Activated effector memory CD4-positive, alpha-beta T cell treated with anti-CD3 and anti-CD28 coated beads, Interleukin-2, amount 50 U/mL, for 16 hours (primary cell): ENCODE results near the gene FOXF2.
A peak's percentile ranks its signal among the peaks of the same experiment; 100 is the strongest.

Experiments used
- DNase-seq: peaks from one replicate; pipeline ENCODE4 v3.0.0-alpha.2; 2020

Gene FOXF2

DNA sequence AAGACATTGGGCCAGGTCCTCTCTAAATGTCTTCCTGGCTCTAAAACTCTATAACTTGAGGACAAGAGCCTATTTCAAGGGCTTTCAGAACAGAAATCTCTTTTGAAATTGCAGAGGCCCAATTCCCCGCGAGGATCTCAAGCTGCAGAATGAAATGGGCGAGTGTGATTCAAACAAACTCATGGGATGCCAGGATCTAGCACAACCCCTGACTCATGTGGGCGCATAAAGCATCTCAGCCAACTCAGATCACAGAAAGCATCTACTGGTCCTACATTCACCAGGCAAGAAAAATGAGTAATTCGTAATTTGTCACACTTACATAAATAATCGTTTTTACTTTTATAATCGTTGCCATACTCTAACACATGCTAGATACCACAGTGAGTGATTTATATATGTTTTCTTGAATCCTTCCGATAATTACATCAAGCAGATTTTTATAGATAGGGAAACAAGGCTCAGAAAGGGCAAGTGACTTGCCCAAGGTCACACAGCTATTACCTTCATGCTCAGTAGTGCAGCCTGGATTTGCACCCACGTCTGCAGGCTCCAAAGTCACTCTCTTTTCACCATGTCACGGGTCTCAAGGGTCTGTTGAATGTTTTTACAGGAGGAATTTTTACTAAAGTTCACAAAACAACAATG lies 26.2 kb downstream of the FOXF2 start:
- DNase-seq = no peak

- no peak for DNase-seq
These were observed 26.9 kb downstream of the FOXF2 start for GRCh38 chr6:1416191-1416760.

- DNase-seq = no peak
These were observed 27.4 kb downstream of the FOXF2 start for GRCh38 chr6:1416820-1417219.

DNA sequence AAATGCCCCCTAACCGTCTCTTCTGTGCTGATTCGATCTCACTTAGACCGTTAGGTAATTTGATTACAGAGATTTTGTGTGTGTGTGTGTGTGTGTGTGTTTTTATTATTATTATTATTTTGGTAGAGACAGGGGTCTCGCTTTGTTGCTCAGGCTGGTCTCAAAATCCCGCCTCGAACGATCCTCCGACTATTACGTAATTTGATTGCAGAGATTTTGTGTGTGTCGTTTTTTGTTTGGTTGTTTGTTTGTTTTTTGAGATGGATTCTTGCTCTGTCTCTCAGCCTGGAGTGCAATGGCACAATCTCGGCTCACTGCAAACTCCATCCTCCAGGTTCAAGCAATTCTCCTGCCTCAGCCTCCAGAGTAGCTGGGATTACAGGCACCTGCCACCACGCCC lies 28.3 kb downstream of the FOXF2 start:
- DNase-seq = no peak

DNA sequence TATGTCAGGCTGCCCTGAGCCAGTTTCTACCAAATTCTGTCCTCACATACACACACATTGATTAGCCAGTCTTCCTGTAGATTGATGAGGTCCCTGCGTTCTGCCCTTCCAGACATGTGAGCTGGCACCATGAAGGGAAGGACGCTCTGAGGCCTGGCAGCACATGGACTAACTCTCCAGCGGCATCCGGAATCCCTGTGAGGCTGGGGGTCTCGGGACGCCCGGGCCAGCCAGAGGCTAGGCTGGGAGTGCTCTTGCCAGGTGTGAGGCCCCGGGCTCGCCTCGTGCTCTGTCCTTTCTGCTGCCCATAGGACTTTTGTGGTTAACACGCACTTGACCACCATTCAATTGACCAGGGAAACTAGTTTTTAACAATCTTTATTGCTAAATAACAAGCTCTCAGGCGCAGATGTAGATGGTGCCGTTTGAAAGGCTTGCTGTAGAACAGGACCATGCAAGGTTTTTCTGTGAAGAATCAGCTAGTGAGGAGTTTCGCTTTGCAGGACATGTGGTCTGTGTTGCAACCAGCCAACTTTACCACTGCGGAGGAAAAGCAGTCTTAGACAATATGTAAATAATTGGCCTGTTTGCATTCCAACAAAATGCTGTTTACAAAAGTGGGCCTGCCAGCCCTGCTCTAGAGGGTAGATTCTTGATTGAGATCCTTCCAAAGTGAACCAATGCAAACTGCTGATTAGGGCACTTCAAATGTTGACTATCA lies 29.3 kb downstream of the FOXF2 start:
- DNase-seq = no peak

DNA sequence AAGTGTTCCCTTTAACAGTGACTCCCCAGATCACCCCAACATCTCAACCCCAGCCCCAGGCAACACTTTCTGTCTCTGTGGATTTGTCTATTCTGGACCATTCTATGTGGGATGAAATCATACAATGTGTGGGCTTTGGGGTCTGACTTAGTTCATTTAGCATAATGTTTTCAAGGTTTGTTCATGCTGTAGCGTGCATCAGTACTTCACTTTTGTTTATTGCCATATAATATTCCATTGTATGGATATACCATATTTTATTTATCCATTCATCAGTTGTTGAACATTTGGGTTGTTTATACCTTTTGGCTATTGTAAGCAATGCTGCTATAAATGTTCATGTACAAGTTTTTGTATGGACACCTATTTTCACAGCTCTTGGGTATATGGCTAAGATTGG lies 31.0 kb downstream of the FOXF2 start:
- DNase-seq = no peak

- no peak for DNase-seq
These were observed 32.9 kb downstream of the FOXF2 start for GRCh38 chr6:1422290-1422689.

GRCh38 chr6:1423578-1423977 lies 34.2 kb downstream of the FOXF2 start:
- DNase-seq = no peak

GRCh38 chr6:1424306-1424927 lies 35.0 kb downstream of the FOXF2 start:
- peak; percentile 68 for DNase-seq

- DNase-seq = no peak
These were observed 37.0 kb downstream of the FOXF2 start for GRCh38 chr6:1426416-1426815.

DNA sequence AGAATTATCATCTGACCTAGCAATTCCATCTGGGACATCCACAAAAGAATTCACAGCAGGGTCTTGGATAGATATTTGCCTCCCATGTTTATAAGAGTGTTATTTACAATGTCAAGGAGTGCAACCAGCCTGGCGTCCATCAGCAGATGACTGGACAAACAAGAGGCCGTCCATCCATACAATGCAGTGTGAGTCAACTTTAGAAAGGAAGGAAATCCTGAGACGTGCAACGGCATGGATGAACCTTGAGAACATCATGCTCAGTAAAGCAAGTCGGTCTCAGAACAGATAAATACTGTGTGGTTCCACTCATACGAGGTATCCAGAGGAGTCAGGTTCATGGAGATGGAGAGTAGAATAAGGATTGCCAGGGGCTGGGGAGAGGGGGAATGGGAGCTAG lies 46.4 kb downstream of the FOXF2 start:
- DNase-seq = no peak

DNA sequence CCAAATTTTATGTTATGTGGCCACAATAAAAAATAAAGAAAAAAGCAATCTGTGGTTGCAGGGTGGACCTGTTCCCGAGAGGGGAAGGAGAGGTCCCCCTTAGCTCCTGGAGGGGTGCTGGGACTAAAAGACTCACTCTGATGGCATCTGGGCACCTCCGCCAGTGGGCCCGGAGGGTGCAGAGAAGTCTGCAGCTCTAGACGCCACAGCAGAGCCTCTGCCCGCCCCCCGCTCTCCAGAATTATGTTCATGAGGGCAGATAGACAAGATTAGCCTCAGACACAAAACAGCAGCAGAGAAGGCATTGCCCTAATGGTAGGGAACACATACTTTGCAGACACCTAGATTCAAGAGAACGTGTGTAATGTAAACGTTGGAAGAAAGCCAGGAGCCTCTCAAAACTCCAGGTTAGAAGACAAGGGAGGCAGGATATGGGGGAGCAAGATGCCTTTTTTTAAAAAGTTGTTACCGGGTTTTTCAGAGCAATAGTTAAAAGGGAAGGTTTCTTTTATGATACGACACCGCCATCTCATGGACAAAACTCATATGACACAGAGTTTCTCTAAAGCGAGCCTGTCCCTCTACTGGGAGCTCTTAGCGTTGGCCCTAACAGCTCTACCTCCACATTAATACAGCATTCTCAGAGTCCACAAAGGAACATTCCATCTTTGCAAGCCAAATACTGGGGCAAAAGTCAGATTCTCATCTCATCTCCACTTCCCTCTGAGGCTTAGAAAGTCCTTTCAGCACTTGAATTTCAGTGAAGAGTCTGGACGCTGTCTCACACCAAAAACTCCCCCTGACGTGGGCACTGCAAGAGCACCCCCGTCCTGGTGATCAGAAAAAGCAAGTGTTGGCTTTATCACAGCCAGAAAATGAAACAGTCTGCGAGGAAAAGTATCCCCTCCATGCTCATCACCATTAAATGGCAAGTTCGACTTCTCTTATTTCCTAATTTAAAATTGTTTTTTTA lies 47.2 kb downstream of the FOXF2 start:
- peak; percentile 45 for DNase-seq

DNA sequence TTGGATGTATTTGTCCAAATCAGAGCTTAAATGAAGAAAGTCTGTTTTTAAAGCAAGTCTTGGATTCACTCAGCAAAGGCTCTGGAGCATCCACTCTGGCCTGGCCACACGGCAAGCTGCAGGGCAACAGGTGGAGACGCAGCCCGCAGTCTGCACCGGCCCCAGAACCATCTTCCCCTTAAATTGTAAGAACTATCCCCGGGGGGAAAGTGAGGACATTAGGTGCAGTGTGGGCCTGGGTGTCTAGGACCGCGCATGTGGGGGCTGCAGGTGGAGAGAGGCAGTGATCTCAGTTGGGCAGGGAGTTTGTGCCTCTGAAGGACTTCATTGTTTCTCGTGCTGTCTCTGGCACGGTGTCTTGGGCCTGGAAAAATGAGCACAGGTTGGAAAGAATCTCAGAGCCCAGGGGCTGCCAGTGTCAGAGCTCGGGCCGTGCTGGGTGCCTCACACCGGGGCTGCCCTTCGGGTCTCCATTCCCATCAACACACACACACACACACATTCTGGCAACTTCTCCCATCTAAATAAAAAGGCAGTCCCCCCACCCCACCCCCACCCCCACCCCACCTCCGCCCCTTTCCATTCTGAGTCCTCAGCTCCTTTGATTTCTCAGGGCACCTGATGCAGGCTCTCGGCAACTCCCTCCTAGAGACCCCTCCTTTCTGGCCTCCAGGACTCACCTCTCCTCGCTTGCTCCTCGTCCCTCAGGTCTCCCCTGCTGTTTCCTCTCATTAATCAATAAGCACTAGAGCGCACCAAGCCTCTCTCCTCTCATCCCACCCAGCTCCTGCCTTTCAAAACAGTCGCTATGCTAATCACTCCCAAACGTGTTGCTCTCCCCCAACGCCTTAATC lies 48.4 kb downstream of the FOXF2 start:
- DNase-seq = no peak

- no peak for DNase-seq
These were observed 49.1 kb downstream of the FOXF2 start for GRCh38 chr6:1438471-1438881.

DNA sequence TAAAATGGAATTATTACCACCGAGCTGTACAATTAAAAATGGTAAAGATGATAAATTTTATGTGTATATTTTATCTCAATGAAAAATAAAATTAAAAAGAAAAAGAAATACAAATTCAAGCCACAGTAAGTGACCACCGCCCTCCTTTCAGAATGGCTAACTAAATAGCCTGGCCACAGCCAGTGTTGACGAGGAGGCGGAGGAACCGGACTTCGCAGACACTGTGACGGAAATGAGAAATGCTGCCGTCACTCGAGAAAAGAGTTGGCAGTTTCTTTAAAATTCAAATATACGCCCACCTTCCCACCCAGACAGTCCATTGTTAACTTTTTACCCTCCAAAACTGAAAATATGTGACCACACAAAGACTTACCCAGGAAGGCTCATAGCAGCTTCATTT lies 50.0 kb downstream of the FOXF2 start:
- DNase-seq = no peak

GRCh38 chr6:1442929-1443328 lies 53.6 kb downstream of the FOXF2 start:
- DNase-seq = no peak
